Mesenchymal stem cell (in vitro differentiated cells and primary cell): ENCODE measurements around the gene NR3C2.
A peak's percentile ranks its signal among the peaks of the same experiment; 100 is the strongest.

Experiments used
- DNase-seq: peaks from one replicate; pipeline ENCODE4 v3.0.0-alpha.2; 2013
- H2AFZ ChIP-seq: one replicate; pipeline ENCODE4 v1.6.1; 2013; ENCODE audit warnings: low read depth, mild to moderate bottlenecking, control low read depth, inconsistent platforms, low read length, moderate library complexity
- H2AK5ac ChIP-seq: 2 replicates; pipeline ENCODE4 v1.6.1; 2013; ENCODE audit warnings: low read length, moderate library complexity, mild to moderate bottlenecking, inconsistent platforms; ENCODE audit not compliant: severe bottlenecking
- H2BK120ac ChIP-seq: one replicate; pipeline ENCODE4 v1.6.1; 2013; ENCODE audit warnings: low read depth, mild to moderate bottlenecking, inconsistent platforms, low read length, moderate library complexity
- H2BK12ac ChIP-seq, 2 experiments: one replicate each; pipeline ENCODE4 v1.6.1; 2013; ENCODE audit warnings: inconsistent platforms in 2 of 2, low read length in 2 of 2, mild to moderate bottlenecking in 2 of 2, moderate library complexity in 2 of 2, control low read depth in 1 of 2
- H2BK15ac ChIP-seq: one replicate; pipeline ENCODE4 v1.6.1; 2013; ENCODE audit warnings: mild to moderate bottlenecking, low read depth, inconsistent platforms; ENCODE audit not compliant: poor library complexity, severe bottlenecking
- H2BK5ac ChIP-seq: 2 replicates; pipeline ENCODE4 v1.6.1; 2013; ENCODE audit warnings: low read depth, mild to moderate bottlenecking, low read length, control low read depth, inconsistent platforms; ENCODE audit not compliant: poor library complexity, severe bottlenecking
- H3K14ac ChIP-seq, 2 experiments: one replicate each; pipeline ENCODE4 v1.6.1; 2013; ENCODE audit warnings: inconsistent platforms in 2 of 2, low read length in 2 of 2, control low read depth in 1 of 2, mild to moderate bottlenecking in 1 of 2, moderate library complexity in 1 of 2
- H3K18ac ChIP-seq, 2 experiments: one replicate each; pipeline ENCODE4 v1.6.1; 2013; ENCODE audit warnings: inconsistent platforms in 2 of 2, low read length in 2 of 2, control low read depth in 1 of 2, low read depth in 1 of 2, mild to moderate bottlenecking in 1 of 2
- H3K23ac ChIP-seq, 2 experiments: one replicate each; pipeline ENCODE4 v1.6.1; 2013; ENCODE audit warnings: inconsistent platforms in 2 of 2, low read length in 2 of 2, mild to moderate bottlenecking in 2 of 2, moderate library complexity in 2 of 2, control low read depth in 1 of 2
- H3K27ac ChIP-seq: 2 replicates; pipeline ENCODE4 v1.5.1; 2013; ENCODE audit warnings: mild to moderate bottlenecking, moderate library complexity, low read length, control low read depth, inconsistent platforms; ENCODE audit not compliant: poor library complexity, severe bottlenecking
- H3K27me3 ChIP-seq, 2 experiments: 2 replicates each; pipeline versions ENCODE4 v1.6.1 to v1.7.0; 2013; ENCODE audit warnings: low read length in 2 of 2, mild to moderate bottlenecking in 2 of 2, moderate library complexity in 2 of 2, control low read depth in 1 of 2, inconsistent platforms in 1 of 2; ENCODE audit not compliant: control insufficient read depth in 1 of 2, insufficient read depth in 1 of 2
- H3K36me3 ChIP-seq, 2 experiments: 2 replicates each; pipeline versions ENCODE4 v1.6.1 to v1.7.0; 2013; ENCODE audit warnings: low read length in 2 of 2, control low read depth in 1 of 2, inconsistent platforms in 1 of 2, low read depth in 1 of 2, mild to moderate bottlenecking in 1 of 2; ENCODE audit not compliant: insufficient read depth in 2 of 2, control insufficient read depth in 1 of 2
- H3K4ac ChIP-seq, 2 experiments: one replicate each; pipeline ENCODE4 v1.6.1; 2013; ENCODE audit warnings: inconsistent platforms in 2 of 2, low read length in 2 of 2, mild to moderate bottlenecking in 2 of 2, moderate library complexity in 2 of 2, control low read depth in 1 of 2, low read depth in 1 of 2
- H3K4me1 ChIP-seq: 2 replicates; pipeline ENCODE4 v1.6.1; 2013; ENCODE audit warnings: low read depth, low read length, control low read depth; ENCODE audit not compliant: control insufficient read depth, insufficient read depth
- H3K4me2 ChIP-seq: 2 replicates; pipeline ENCODE4 v1.6.1; 2013; ENCODE audit warnings: low read length, mild to moderate bottlenecking, inconsistent platforms; ENCODE audit not compliant: poor library complexity, severe bottlenecking
- H3K4me3 ChIP-seq, 2 experiments: 2 replicates each; pipeline versions ENCODE4 v1.5.1 to v1.7.0; 2013; ENCODE audit warnings: low read length in 2 of 2, mild to moderate bottlenecking in 2 of 2, control low read depth in 1 of 2, low read depth in 1 of 2; ENCODE audit not compliant: insufficient read depth in 1 of 2
- H3K79me1 ChIP-seq: replicated peaks from 2 replicates; pipeline ENCODE4 v1.6.1; 2013; ENCODE audit warnings: mild to moderate bottlenecking, control low read depth, low read length, inconsistent platforms; ENCODE audit not compliant: poor library complexity, severe bottlenecking
- H3K9ac ChIP-seq: 2 replicates; pipeline ENCODE4 v1.7.0; 2013; ENCODE audit warnings: mild to moderate bottlenecking, low read length, moderate library complexity
- H3K9me3 ChIP-seq: 2 replicates; pipeline ENCODE4 v1.7.0; 2013; ENCODE audit warnings: mild to moderate bottlenecking, low read length; ENCODE audit not compliant: control insufficient read depth
- H4K8ac ChIP-seq: one replicate; pipeline ENCODE4 v1.6.1; 2013; ENCODE audit warnings: inconsistent platforms, mild to moderate bottlenecking, low read length, moderate library complexity
- H4K91ac ChIP-seq: one replicate; pipeline ENCODE4 v1.6.1; 2013; ENCODE audit warnings: mild to moderate bottlenecking, low read length, inconsistent platforms
- WGBS: methylation state at CpG from one replicate; pipeline ENCODE4 v1.1.7; 2013; ENCODE audit warnings: mixed read lengths; 5-methylcytosine and 5-hydroxymethylcytosine counted together

The NR3C2 gene

DNA sequence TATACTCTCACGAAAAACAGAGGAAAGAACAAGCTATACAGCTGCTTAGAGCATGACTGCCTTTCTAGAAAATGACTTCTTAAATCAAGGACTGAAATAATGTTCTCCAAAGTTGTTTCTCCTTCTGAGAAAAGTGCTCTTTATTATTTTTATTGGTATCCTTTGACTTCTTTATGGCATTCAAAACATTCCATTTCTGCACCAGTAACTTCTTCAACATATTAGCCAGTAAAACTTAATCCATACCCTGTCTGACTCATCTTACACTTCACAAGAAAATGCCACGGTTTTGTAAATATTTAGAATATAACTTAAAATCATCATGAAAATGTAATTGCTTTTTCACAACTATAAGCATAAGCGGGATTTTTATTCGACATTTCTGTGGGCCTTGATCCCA, 180.4 kb downstream of the NR3C2 start:
- no peak overlapping the region for H3K18ac ChIP-seq
- H4K91ac ChIP-seq: no peak overlapping the region
- H3K36me3 ChIP-seq: no peaks in the 10 kb centered on the region
- H2AFZ ChIP-seq: no peak overlapping the region
- no peak for DNase-seq
- no peak overlapping the region for H2BK15ac ChIP-seq
- H3K14ac ChIP-seq: no peak overlapping the region
- H4K8ac ChIP-seq: no peak overlapping the region
- no peak overlapping the region for H2BK5ac ChIP-seq
- H3K27ac ChIP-seq: peak overlapping the region; percentile 83
- no peak overlapping the region for H2AK5ac ChIP-seq
- H3K9ac ChIP-seq: no peak overlapping the region
- H3K27me3 ChIP-seq: no peaks in the 10 kb centered on the region
- no peak overlapping the region for H2BK12ac ChIP-seq
- no peaks in the 10 kb centered on the region for H3K9me3 ChIP-seq
- WGBS: 86% methylated on average over 2 of the region's 4 CpGs
- H2BK120ac ChIP-seq: no peak overlapping the region
- H3K4me1 ChIP-seq: peaks cover 13% of the 10 kb centered on the region
- H3K4ac ChIP-seq: no peak overlapping the region
- H3K79me1 ChIP-seq: peaks cover 6% of the 10 kb centered on the region
- H3K23ac ChIP-seq: no peak overlapping the region
- no peak overlapping the region for H3K4me2 ChIP-seq
- no peak overlapping the region for H3K4me3 ChIP-seq

DNA sequence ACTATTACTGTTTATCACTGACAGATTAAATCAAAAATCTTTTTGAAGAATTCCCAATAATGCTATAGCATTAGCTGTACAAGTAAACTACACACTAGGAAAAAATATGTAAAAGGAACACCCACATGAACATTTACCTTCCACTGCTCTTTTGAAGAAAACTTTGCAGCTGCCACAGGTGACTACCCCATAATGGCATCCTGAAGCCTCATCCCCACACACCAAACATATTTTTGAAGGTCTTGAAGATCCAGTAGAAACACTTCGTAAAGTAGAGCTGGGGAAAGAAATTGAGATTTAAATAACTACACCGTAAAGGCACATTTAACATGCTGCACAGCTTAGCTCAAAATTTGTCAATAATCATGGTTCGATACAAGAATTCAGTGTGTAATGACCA, 182.4 kb downstream of the NR3C2 start:
- Histone ChIP-seq H3K79me1 (peaks cover 2% of the 10 kb centered on the region), H3K4ac (no peak overlapping the region), H3K18ac (no peak overlapping the region), H3K9me3 (no peaks in the 10 kb centered on the region), H3K9ac (no peak overlapping the region), H3K27me3 (no peaks in the 10 kb centered on the region), H3K4me3 (no peak overlapping the region), H3K4me2 (no peak overlapping the region), H3K36me3 (no peaks in the 10 kb centered on the region), H2BK120ac (no peak overlapping the region), H2BK12ac (no peak overlapping the region), H2AFZ (no peak overlapping the region), H3K23ac (no peak overlapping the region), H2BK15ac (no peak overlapping the region), H2AK5ac (no peak overlapping the region), H3K27ac (no peak overlapping the region), H3K14ac (no peak overlapping the region), H4K8ac (no peak overlapping the region), H3K4me1 (peaks cover 10% of the 10 kb centered on the region), H2BK5ac (no peak overlapping the region), H4K91ac (no peak overlapping the region)
- 83% methylated on average over 3 of the region's 3 CpGs for WGBS
- no peak for DNase-seq

DNA sequence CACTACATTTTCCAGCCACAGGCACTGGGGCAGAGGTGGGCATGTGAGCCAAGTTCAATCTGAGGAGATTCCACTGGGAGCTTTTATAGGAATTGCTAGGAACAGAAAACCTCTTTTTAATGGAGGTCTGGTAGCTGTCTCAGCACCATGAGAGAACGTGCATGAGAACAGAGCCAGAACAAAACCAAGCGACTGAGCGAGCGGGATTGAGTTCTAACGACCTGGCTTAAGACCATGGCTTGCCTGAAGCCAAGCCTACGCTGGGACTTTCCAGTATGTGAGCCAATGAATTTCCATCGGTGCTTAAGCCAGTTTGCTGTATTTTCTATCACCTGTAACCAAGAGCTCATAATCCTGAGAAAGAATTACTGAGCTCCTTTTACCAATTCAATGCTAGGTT, 183.7 kb downstream of the NR3C2 start:
- no peak overlapping the region for H3K9ac ChIP-seq
- H2BK5ac ChIP-seq: no peak overlapping the region
- H3K4me3 ChIP-seq: no peak overlapping the region
- DNase-seq: no peak
- H3K23ac ChIP-seq: no peak overlapping the region
- no peaks in the 10 kb centered on the region for H3K36me3 ChIP-seq
- H2BK12ac ChIP-seq: no peak overlapping the region
- no peak overlapping the region for H4K8ac ChIP-seq
- no peak overlapping the region for H4K91ac ChIP-seq
- H3K14ac ChIP-seq: peak overlapping the region in 1 of 2 experiments; percentile 26
- peak overlapping the region; percentile 75 for H2AK5ac ChIP-seq
- peaks cover 2% of the 10 kb centered on the region for H3K79me1 ChIP-seq
- no peak overlapping the region for H2AFZ ChIP-seq
- no peaks in the 10 kb centered on the region for H3K9me3 ChIP-seq
- 79% methylated on average over 7 of the region's 7 CpGs for WGBS
- no peak overlapping the region for H2BK15ac ChIP-seq
- peaks cover 10% of the 10 kb centered on the region for H3K4me1 ChIP-seq
- H2BK120ac ChIP-seq: no peak overlapping the region
- no peak overlapping the region for H3K4ac ChIP-seq
- H3K18ac ChIP-seq: no peak overlapping the region
- H3K4me2 ChIP-seq: no peak overlapping the region
- H3K27ac ChIP-seq: no peak overlapping the region
- H3K27me3 ChIP-seq: no peaks in the 10 kb centered on the region

DNA sequence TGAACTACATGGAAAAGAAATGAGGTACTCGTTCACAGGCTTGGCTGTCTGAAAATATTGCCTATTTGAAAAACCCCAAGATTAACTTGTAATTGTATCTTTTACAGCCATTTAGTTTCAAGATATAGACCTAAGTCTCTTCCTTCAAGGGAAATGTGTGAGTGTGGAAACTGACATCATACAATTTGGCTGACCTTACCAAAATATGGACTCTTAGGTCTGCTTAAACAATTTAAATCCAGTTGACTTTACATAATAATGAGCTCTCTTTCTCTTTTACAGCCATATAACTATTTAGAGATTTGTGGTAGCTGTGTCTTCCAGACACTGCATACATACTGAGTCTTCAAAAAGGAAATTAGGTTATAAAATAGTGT, 186.9 kb downstream of the NR3C2 start:
- WGBS: no CpG with 5 or more reads among the region's 1 CpG
- no peak overlapping the region for H2BK12ac ChIP-seq
- no peak overlapping the region for H3K4me2 ChIP-seq
- H3K36me3 ChIP-seq: no peaks in the 10 kb centered on the region
- H4K91ac ChIP-seq: no peak overlapping the region
- no peak overlapping the region for H2BK5ac ChIP-seq
- no peaks in the 10 kb centered on the region for H3K79me1 ChIP-seq
- H3K27ac ChIP-seq: peak overlapping the region; percentile 67
- H4K8ac ChIP-seq: no peak overlapping the region
- H2BK15ac ChIP-seq: no peak overlapping the region
- no peak for DNase-seq
- H2AFZ ChIP-seq: no peak overlapping the region
- H3K4ac ChIP-seq: no peak overlapping the region
- H3K14ac ChIP-seq: no peak overlapping the region
- no peaks in the 10 kb centered on the region for H3K9me3 ChIP-seq
- H3K4me3 ChIP-seq: no peak overlapping the region
- H3K18ac ChIP-seq: no peak overlapping the region
- no peaks in the 10 kb centered on the region for H3K27me3 ChIP-seq
- no peak overlapping the region for H3K23ac ChIP-seq
- no peak overlapping the region for H3K9ac ChIP-seq
- no peak overlapping the region for H2AK5ac ChIP-seq
- H3K4me1 ChIP-seq: peaks cover 3% of the 10 kb centered on the region
- no peak overlapping the region for H2BK120ac ChIP-seq
